Measurements from ENCODE around the gene PHF5A.

PHF5A gene

GRCh38 chr22:41482319-41482935 lies 13.9 kb upstream of the PHF5A start:
- no peak overlapping the region for H4K8ac ChIP-seq (ENCODE audit: low read depth, low read length)
- no peak overlapping the region for H3K9ac ChIP-seq (ENCODE audit: low read length)
- no peak overlapping the region for H3K23ac ChIP-seq (ENCODE audit: low read length)
- H3K4ac ChIP-seq (ENCODE audit: low read depth, low read length) = no peak overlapping the region
- H2BK15ac ChIP-seq (replicated peaks; ENCODE audit: low read depth) = no peak overlapping the region
- DNase-seq = no peak
- no peak overlapping the region for H3K4me3 ChIP-seq (ENCODE audit: low read length)
- H2BK5ac ChIP-seq (ENCODE audit: low read length) = no peak overlapping the region
- no peak overlapping the region for H3K4me2 ChIP-seq (ENCODE audit: low read length)
- H3K36me3 ChIP-seq (ENCODE audit: control insufficient read depth, insufficient read depth, low read length) = no peaks in the 10 kb centered on the region
- no peak overlapping the region for H4K5ac ChIP-seq (ENCODE audit: low read length)
- no peaks in the 10 kb centered on the region for H3K4me1 ChIP-seq (ENCODE audit: control insufficient read depth, low read depth, low read length)
- no peak overlapping the region for H3K18ac ChIP-seq (ENCODE audit: low read length)
- H3K27ac ChIP-seq (ENCODE audit: low read depth, low read length) = no peak overlapping the region
- H2BK120ac ChIP-seq (ENCODE audit: low read depth, low read length) = no peak overlapping the region
- H3K79me1 ChIP-seq (ENCODE audit: low read length) = peaks cover 25% of the 10 kb centered on the region
- H3K79me2 ChIP-seq (ENCODE audit: control insufficient read depth, insufficient read depth, low read length) = peaks cover 24% of the 10 kb centered on the region
- no peak overlapping the region for H3K56ac ChIP-seq (ENCODE audit: low read length)
- H3K27me3 ChIP-seq (ENCODE audit: insufficient read depth, low read length, poor library complexity) = no peaks in the 10 kb centered on the region
- H2AK5ac ChIP-seq (ENCODE audit: low read length) = no peak overlapping the region
- WGBS (ENCODE audit: extremely low coverage, insufficient coverage, low lambda C conversion rate) = no CpG with 5 or more reads among the region's 2 CpGs

- no peak overlapping the region for H3K23ac ChIP-seq (ENCODE audit: low read length)
- H4K5ac ChIP-seq (ENCODE audit: low read length) = no peak overlapping the region
- H3K9ac ChIP-seq (ENCODE audit: low read length) = no peak overlapping the region
- no CpG with 5 or more reads among the region's 5 CpGs for WGBS (ENCODE audit: extremely low coverage, insufficient coverage, low lambda C conversion rate)
- no peak overlapping the region for H3K4ac ChIP-seq (ENCODE audit: low read depth, low read length)
- H3K56ac ChIP-seq (ENCODE audit: low read length) = peak overlapping the region; percentile 25
- H3K4me2 ChIP-seq (ENCODE audit: low read length) = no peak overlapping the region
- DNase-seq = no peak
- no peak overlapping the region for H3K27ac ChIP-seq (ENCODE audit: low read depth, low read length)
- no peak overlapping the region for H2AK5ac ChIP-seq (ENCODE audit: low read length)
- no peak overlapping the region for H4K8ac ChIP-seq (ENCODE audit: low read depth, low read length)
- peaks cover 23% of the 10 kb centered on the region for H3K79me1 ChIP-seq (ENCODE audit: low read length)
- no peak overlapping the region for H3K4me3 ChIP-seq (ENCODE audit: low read length)
- H3K36me3 ChIP-seq (ENCODE audit: control insufficient read depth, insufficient read depth, low read length) = no peaks in the 10 kb centered on the region
- no peaks in the 10 kb centered on the region for H3K4me1 ChIP-seq (ENCODE audit: control insufficient read depth, low read depth, low read length)
- no peak overlapping the region for H2BK5ac ChIP-seq (ENCODE audit: low read length)
- H2BK120ac ChIP-seq (ENCODE audit: low read depth, low read length) = no peak overlapping the region
- H3K18ac ChIP-seq (ENCODE audit: low read length) = no peak overlapping the region
- H2BK15ac ChIP-seq (replicated peaks; ENCODE audit: low read depth) = no peak overlapping the region
- H3K79me2 ChIP-seq (ENCODE audit: control insufficient read depth, insufficient read depth, low read length) = peaks cover 24% of the 10 kb centered on the region
- no peaks in the 10 kb centered on the region for H3K27me3 ChIP-seq (ENCODE audit: insufficient read depth, low read length, poor library complexity)
These were observed 13.4 kb upstream of the PHF5A start for GRCh38 chr22:41481925-41482318.

- Histone ChIP-seq H3K4me3 (ENCODE audit: low read length) (no peak overlapping the region), H3K18ac (ENCODE audit: low read length) (no peak overlapping the region), H3K9ac (ENCODE audit: low read length) (no peak overlapping the region), H2BK15ac (replicated peaks; ENCODE audit: low read depth) (no peak overlapping the region), H3K4me1 (ENCODE audit: control insufficient read depth, low read depth, low read length) (no peaks in the 10 kb centered on the region), H3K79me2 (ENCODE audit: control insufficient read depth, insufficient read depth, low read length) (peaks cover 24% of the 10 kb centered on the region), H3K4ac (ENCODE audit: low read depth, low read length) (no peak overlapping the region), H3K56ac (ENCODE audit: low read length) (no peak overlapping the region), H4K8ac (ENCODE audit: low read depth, low read length) (no peak overlapping the region), H3K27ac (ENCODE audit: low read depth, low read length) (no peak overlapping the region), H4K5ac (ENCODE audit: low read length) (no peak overlapping the region), H3K27me3 (ENCODE audit: insufficient read depth, low read length, poor library complexity) (no peaks in the 10 kb centered on the region), H3K36me3 (ENCODE audit: control insufficient read depth, insufficient read depth, low read length) (no peaks in the 10 kb centered on the region), H2BK5ac (ENCODE audit: low read length) (no peak overlapping the region), H3K4me2 (ENCODE audit: low read length) (no peak overlapping the region), H2AK5ac (ENCODE audit: low read length) (no peak overlapping the region), H3K23ac (ENCODE audit: low read length) (no peak overlapping the region), H3K79me1 (ENCODE audit: low read length) (peaks cover 23% of the 10 kb centered on the region), H2BK120ac (ENCODE audit: low read depth, low read length) (no peak overlapping the region)
- DNase-seq = peak; percentile 23
- no CpG with 5 or more reads among the region's 15 CpGs for WGBS (ENCODE audit: extremely low coverage, insufficient coverage, low lambda C conversion rate)
These were observed 12.8 kb upstream of the PHF5A start for GRCh38 chr22:41481131-41481830.

- H3K4me1 ChIP-seq (ENCODE audit: control insufficient read depth, low read depth, low read length) = no peaks in the 10 kb centered on the region
- WGBS (ENCODE audit: extremely low coverage, insufficient coverage, low lambda C conversion rate) = no CpG with 5 or more reads among the region's 7 CpGs
- H2BK15ac ChIP-seq (replicated peaks; ENCODE audit: low read depth) = no peak overlapping the region
These were observed 11.9 kb upstream of the PHF5A start for GRCh38 chr22:41480397-41480735.

GRCh38 chr22:41479671-41480396 lies 11.3 kb upstream of the PHF5A start:
- Histone ChIP-seq H3K27me3 (ENCODE audit: insufficient read depth, low read length, poor library complexity) (no peaks in the 10 kb centered on the region), H2BK120ac (ENCODE audit: low read depth, low read length) (no peak overlapping the region), H3K4me1 (ENCODE audit: control insufficient read depth, low read depth, low read length) (no peaks in the 10 kb centered on the region), H4K8ac (ENCODE audit: low read depth, low read length) (no peak overlapping the region), H3K18ac (ENCODE audit: low read length) (no peak overlapping the region), H3K56ac (ENCODE audit: low read length) (no peak overlapping the region), H3K9ac (ENCODE audit: low read length) (no peak overlapping the region), H3K79me1 (ENCODE audit: low read length) (peaks cover 22% of the 10 kb centered on the region), H2AK5ac (ENCODE audit: low read length) (no peak overlapping the region), H3K23ac (ENCODE audit: low read length) (no peak overlapping the region), H3K36me3 (ENCODE audit: control insufficient read depth, insufficient read depth, low read length) (no peaks in the 10 kb centered on the region), H3K4me2 (ENCODE audit: low read length) (no peak overlapping the region), H2BK15ac (replicated peaks; ENCODE audit: low read depth) (no peak overlapping the region), H3K4me3 (ENCODE audit: low read length) (no peak overlapping the region), H3K4ac (ENCODE audit: low read depth, low read length) (no peak overlapping the region), H2BK5ac (ENCODE audit: low read length) (no peak overlapping the region), H3K79me2 (ENCODE audit: control insufficient read depth, insufficient read depth, low read length) (peaks cover 24% of the 10 kb centered on the region), H3K27ac (ENCODE audit: low read depth, low read length) (no peak overlapping the region), H4K5ac (ENCODE audit: low read length) (no peak overlapping the region)
- DNase-seq = peak; percentile 70
- WGBS (ENCODE audit: extremely low coverage, insufficient coverage, low lambda C conversion rate) = no CpG with 5 or more reads among the region's 6 CpGs

More at GRCh38 chr22:41480397-41480735, 11.9 kb upstream of the PHF5A start:
- H3K18ac ChIP-seq (ENCODE audit: low read length) = no peak overlapping the region
- no peak overlapping the region for H4K8ac ChIP-seq (ENCODE audit: low read depth, low read length)
- H2BK120ac ChIP-seq (ENCODE audit: low read depth, low read length) = no peak overlapping the region
- no peak overlapping the region for H3K4me2 ChIP-seq (ENCODE audit: low read length)
- no peaks in the 10 kb centered on the region for H3K27me3 ChIP-seq (ENCODE audit: insufficient read depth, low read length, poor library complexity)
- no peak overlapping the region for H4K5ac ChIP-seq (ENCODE audit: low read length)
- DNase-seq = no peak
- no peak overlapping the region for H3K9ac ChIP-seq (ENCODE audit: low read length)
- H3K4me3 ChIP-seq (ENCODE audit: low read length) = no peak overlapping the region
- H2AK5ac ChIP-seq (ENCODE audit: low read length) = no peak overlapping the region
- no peak overlapping the region for H3K23ac ChIP-seq (ENCODE audit: low read length)
- peaks cover 24% of the 10 kb centered on the region for H3K79me2 ChIP-seq (ENCODE audit: control insufficient read depth, insufficient read depth, low read length)
- peaks cover 20% of the 10 kb centered on the region for H3K79me1 ChIP-seq (ENCODE audit: low read length)
- no peaks in the 10 kb centered on the region for H3K36me3 ChIP-seq (ENCODE audit: control insufficient read depth, insufficient read depth, low read length)
- H3K56ac ChIP-seq (ENCODE audit: low read length) = no peak overlapping the region
- H2BK5ac ChIP-seq (ENCODE audit: low read length) = no peak overlapping the region
- no peak overlapping the region for H3K4ac ChIP-seq (ENCODE audit: low read depth, low read length)
- no peak overlapping the region for H3K27ac ChIP-seq (ENCODE audit: low read depth, low read length)
